Heart right ventricle (tissue), 16 donors: ENCODE measurements around the gene KLK14. TPM values are rescaled to one million over a fixed set of nuclear protein-coding genes. Genes with fewer than 3 reads are reported as not detected.

Experiments
- ATAC-seq, 8 donors: fragments of 200-7000 bp; cut with Tn5 transposase; one replicate each; pipeline ENCODE4 v1.9.1; 2020; ENCODE audit warnings: mild to moderate bottlenecking in 8 of 8, moderate library complexity in 8 of 8, moderate number of reproducible peaks in 1 of 8
- DNase-seq, 2 donors: peaks; one replicate each; pipeline ENCODE4 v3.0.0-alpha.2; 2020
- H3K27ac ChIP-seq, 10 donors: fragments of 200-600 bp; sonication (generic) in 2 of 10; one replicate each; pipeline versions ENCODE4 v1.5.0 to v1.8.0; 2020 to 2022; ENCODE audit warnings: mild to moderate bottlenecking in 3 of 10
- H3K27me3 ChIP-seq, 7 donors: fragments of 200-600 bp; one replicate each; pipeline ENCODE4 v1.8.0; 2021 to 2022; ENCODE audit warnings: mild to moderate bottlenecking in 2 of 7
- H3K36me3 ChIP-seq, 9 donors: fragments of 200-600 bp; sonication (generic) in 1 of 9; one replicate each; pipeline versions ENCODE4 v1.5.0 to v1.8.0; 2020 to 2022; ENCODE audit warnings: mild to moderate bottlenecking in 2 of 9
- H3K4me1 ChIP-seq, 9 donors: fragments of 200-600 bp; sonication (generic) in 1 of 9; one replicate each; pipeline versions ENCODE4 v1.5.0 to v1.8.0; 2020 to 2022; ENCODE audit warnings: mild to moderate bottlenecking in 4 of 9
- H3K4me3 ChIP-seq, 10 donors: fragments of 200-600 bp; sonication (generic) in 2 of 10; one replicate each; pipeline versions ENCODE4 v1.5.0 to v1.8.0; 2020 to 2022; ENCODE audit warnings: mild to moderate bottlenecking in 7 of 10, moderate library complexity in 2 of 10
- H3K9me3 ChIP-seq, 11 donors: fragments of 200-600 bp in 10 of 11; sonication (generic) in 2 of 11; one replicate each; pipeline versions ENCODE4 v1.5.0 to v1.8.0; 2013 to 2022; ENCODE audit warnings: mild to moderate bottlenecking in 2 of 11, control low read depth in 1 of 11, moderate library complexity in 1 of 11
- WGBS, 2 donors: extraction: QIAGEN DNeasy Blood & Tissue Kit; methylation state at CpG; one replicate each; pipeline ENCODE4 v1.1.7; 2013; ENCODE audit warnings: inconsistent platforms in 1 of 2; 5-methylcytosine and 5-hydroxymethylcytosine counted together
- intact Hi-C, 10 donors: fragments of 100-400 bp; cut with DNase I; formaldehyde crosslinking; loops; one replicate each; pipeline versions ENCODE4 v1.11.1 to v1.14.2; 2022
- polyA plus RNA-seq, 2 donors: library from polyadenylated mRNA; stranded (reverse); fragments of 200-250 nt; gene quantifications; one replicate each; pipeline ENCODE4 v1.2.3, GENCODE V29; 2013
- total RNA-seq, 10 donors: library from RNA; stranded (reverse); fragmentation: NEBNext Ultra II Directional in 3 of 10; extraction: Animal tissue kit (Norgen Biotek cat#: 25700) in 3 of 10; gene quantifications; one replicate each; pipeline versions ENCODE4 v1.2.1 to v1.2.4, GENCODE V29; 2021 to 2023
- TF ChIP-seq, protein P1 (sequence below), 9 donors: fragments of 200-600 bp; sonication (generic) in 2 of 9; IDR thresholded peaks; one replicate each; pipeline versions ENCODE4 v1.5.0 to v1.8.0; 2021 to 2022; ENCODE audit warnings: antibody characterized with exemption in 9 of 9, mild to moderate bottlenecking in 5 of 9, moderate library complexity in 1 of 9
- donor health status: Arrhythmogenic right ventricular cardiomyopathy.
- donor health status: ischemic (EF 13 %, LVEDD 7.1; RV severe dilation, severe dysfunction).
- donor health status: healthy with polysubstance abuse.
- donor health status: DM: no; HTN: yes; CAD: no.
- donor health status: DM: no; HTN: no; CAD: no.
- donor health status: ischemic (EF 25% LVEDD 6.9; RV normal size, moderate dysfunction).
- donor health status: ischemic (EF 25% LVEDD 5.7; RV mildly dilated, moderate dysfunction).
- donor health status: healthy.
- donor health status: DM: yes; HTN: yes; CAD: no.
- donor health status: Ischemic cardiomyopathy.
- donor health status: ischemic (EF 35%, LVEDD 5.7; RV mildly dilated, moderate dysfunction).
- donor health status: nonischemic (EF 11% LVEDD 7.7; RV severe dilation, severe dysfunction).
- donor health status: DM: yes; HTN: yes; CAD: no.
- donor health status: PGD.
- donor health status: ischemic (EF 29% LVEDD 5.4; RV normal size, mild dysfunction).
- donor health status: nonischemic (EF 23%, LVEDD 6.1; RV moderate dilation, normal function).

The KLK14 gene
- total and polyA plus RNA-seq, 12 donors, result 0.20 to 1.2 (median 0.48) TPM; not detected in 4

DNA sequence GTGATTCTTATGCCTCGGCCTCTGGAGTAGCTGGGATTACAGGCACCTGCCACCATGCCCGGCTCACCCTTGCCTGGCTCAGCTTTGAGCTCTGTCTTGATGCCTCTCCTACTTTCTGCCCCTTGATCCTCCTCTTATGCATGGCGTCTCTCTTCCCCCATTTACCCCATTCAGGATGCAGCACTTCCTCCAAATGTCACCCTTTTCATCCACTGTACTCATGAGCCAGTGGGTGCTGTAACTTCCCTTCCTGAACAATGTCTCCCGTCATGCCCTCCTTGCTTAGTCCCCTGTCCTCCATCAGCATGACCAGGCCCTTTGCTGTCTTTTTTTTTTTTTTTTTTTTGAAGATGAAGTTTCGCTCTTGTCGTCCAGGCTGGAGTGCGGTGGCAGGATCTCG is 38.6 kb upstream of the KLK14 start:
- Histone ChIP-seq H3K27ac (peak overlapping the region in 1 of 10 donors; percentile 94), H3K27me3 (peaks cover 0 to 30% (median 13%) of the 10 kb centered on the region in 7 donors), H3K4me3 (no peak overlapping the region), H3K4me1 (peaks cover 0 to 67% (median 0%) of the 10 kb centered on the region in 9 donors), H3K9me3 (no peaks in the 10 kb centered on the region), H3K36me3 (no peaks in the 10 kb centered on the region)
- 89 to 95% methylated on average over 8 of the region's 8 CpGs for WGBS, 2 donors
- ATAC-seq (peak in 2 of 8 donors; percentile 18 to 22), DNase-seq (no peak)
- TF ChIP-seq, protein P1, sequence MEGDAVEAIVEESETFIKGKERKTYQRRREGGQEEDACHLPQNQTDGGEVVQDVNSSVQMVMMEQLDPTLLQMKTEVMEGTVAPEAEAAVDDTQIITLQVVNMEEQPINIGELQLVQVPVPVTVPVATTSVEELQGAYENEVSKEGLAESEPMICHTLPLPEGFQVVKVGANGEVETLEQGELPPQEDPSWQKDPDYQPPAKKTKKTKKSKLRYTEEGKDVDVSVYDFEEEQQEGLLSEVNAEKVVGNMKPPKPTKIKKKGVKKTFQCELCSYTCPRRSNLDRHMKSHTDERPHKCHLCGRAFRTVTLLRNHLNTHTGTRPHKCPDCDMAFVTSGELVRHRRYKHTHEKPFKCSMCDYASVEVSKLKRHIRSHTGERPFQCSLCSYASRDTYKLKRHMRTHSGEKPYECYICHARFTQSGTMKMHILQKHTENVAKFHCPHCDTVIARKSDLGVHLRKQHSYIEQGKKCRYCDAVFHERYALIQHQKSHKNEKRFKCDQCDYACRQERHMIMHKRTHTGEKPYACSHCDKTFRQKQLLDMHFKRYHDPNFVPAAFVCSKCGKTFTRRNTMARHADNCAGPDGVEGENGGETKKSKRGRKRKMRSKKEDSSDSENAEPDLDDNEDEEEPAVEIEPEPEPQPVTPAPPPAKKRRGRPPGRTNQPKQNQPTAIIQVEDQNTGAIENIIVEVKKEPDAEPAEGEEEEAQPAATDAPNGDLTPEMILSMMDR (IDR thresholded peaks at IDR 0.05), result no peak
- intact Hi-C loops, result no loop called here

DNA sequence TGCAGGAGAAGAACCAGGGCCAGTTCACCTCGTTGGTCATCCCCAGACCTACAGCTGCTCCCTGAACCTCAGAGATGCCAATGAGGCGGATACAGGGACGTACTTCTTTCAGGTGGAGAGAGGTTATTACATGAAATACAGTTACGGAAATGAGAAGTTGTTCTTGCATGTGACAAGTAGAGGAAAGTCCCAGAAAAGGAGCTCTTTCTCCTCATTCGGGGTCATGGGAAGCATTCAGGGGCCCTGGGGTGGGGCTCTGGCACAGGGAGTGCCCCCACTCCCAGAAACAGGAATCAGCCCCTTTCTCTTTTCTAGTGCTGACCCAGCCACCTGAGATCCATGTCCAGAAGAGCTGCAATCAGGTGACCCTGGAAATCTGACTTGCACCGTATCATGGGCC is 37.5 kb upstream of the KLK14 start:
- Histone ChIP-seq H3K4me1 (peaks cover 0 to 68% (median 0%) of the 10 kb centered on the region in 9 donors), H3K9me3 (no peaks in the 10 kb centered on the region), H3K27ac (peak overlapping the region in 1 of 10 donors; percentile 94), H3K27me3 (peaks cover 0 to 30% (median 14%) of the 10 kb centered on the region in 7 donors), H3K36me3 (no peaks in the 10 kb centered on the region), H3K4me3 (no peak overlapping the region)
- ATAC-seq, result no peak
- intact Hi-C loops, result no loop called here
- TF ChIP-seq, protein P1 (IDR thresholded peaks at IDR 0.05), result no peak
- DNase-seq, result no peak
- WGBS, 2 donors, result 91 to 92% methylated on average over 6 of the region's 6 CpGs

DNA sequence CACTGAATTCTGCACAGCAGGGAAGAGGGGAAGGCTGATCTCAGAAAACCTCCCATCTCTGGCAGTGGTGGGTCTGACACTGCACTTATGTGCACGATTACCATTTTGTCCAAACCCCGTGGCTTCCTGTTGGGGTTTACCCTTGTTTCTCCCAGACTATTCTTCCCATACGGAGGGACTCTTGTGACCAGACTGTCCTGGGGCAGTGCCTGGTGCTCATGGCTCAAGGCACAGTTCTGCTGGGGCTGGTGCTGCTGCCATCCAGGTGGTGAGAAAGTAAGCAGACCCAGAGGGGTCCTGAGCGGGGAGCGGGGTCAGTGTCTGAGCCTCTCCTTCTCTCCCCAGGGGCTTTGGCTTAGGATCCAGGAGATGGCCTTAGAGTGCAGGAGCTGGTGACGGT is 36.9 kb upstream of the KLK14 start:
- DNase-seq, result no peak
- H3K4me3 ChIP-seq, result no peak overlapping the region
- 78 to 80% methylated on average over 6 of the region's 6 CpGs for WGBS, 2 donors
- intact Hi-C loops, result no loop called here
- H3K27me3 ChIP-seq, result peaks cover 0 to 32% (median 12%) of the 10 kb centered on the region in 7 donors
- TF ChIP-seq, protein P1 (IDR thresholded peaks at IDR 0.05), result no peak
- H3K36me3 ChIP-seq, result no peaks in the 10 kb centered on the region
- no peaks in the 10 kb centered on the region for H3K9me3 ChIP-seq
- ATAC-seq, result no peak
- H3K4me1 ChIP-seq, result peaks cover 0 to 68% (median 0%) of the 10 kb centered on the region in 9 donors
- peak overlapping the region in 1 of 10 donors; percentile 94 for H3K27ac ChIP-seq

GRCh38 chr19:51119101-51119500 is 36.4 kb upstream of the KLK14 start:
- no peak for DNase-seq
- ATAC-seq, result no peak
- no peak overlapping the region for H3K4me3 ChIP-seq
- no peaks in the 10 kb centered on the region for H3K9me3 ChIP-seq
- H3K4me1 ChIP-seq, result peaks cover 0 to 65% (median 0%) of the 10 kb centered on the region in 9 donors
- 44 to 47% methylated on average over 4 of the region's 4 CpGs for WGBS, 2 donors
- TF ChIP-seq, protein P1 (IDR thresholded peaks at IDR 0.05), result no peak
- H3K27ac ChIP-seq, result peak overlapping the region in 1 of 10 donors; percentile 94
- H3K27me3 ChIP-seq, result peaks cover 0 to 29% (median 10%) of the 10 kb centered on the region in 7 donors
- H3K36me3 ChIP-seq, result no peaks in the 10 kb centered on the region
- intact Hi-C loops, result no loop called here
